Keratinocyte (primary cell): ENCODE measurements around the gene PHLPP1. TPM values are rescaled to one million over a fixed set of nuclear protein-coding genes. Genes with fewer than 3 reads are reported as not detected.

Source experiments
- DNase-seq: peaks from one replicate; pipeline ENCODE4 v3.0.0-alpha.2; 2011; ENCODE audit warnings: low read depth, missing footprints, low spot score
- FAIRE-seq: peaks from 2 replicates; lab custom pipeline; 2011; peaks lifted over from hg19 to GRCh38; lab: Jason Lieb, UNC
- H2AFZ ChIP-seq: 2 replicates; pipeline ENCODE4 v1.6.0; 2012; ENCODE audit warnings: low read length, control low read depth, inconsistent platforms; ENCODE audit not compliant: control insufficient read depth
- H3K27ac ChIP-seq: 2 replicates; pipeline ENCODE4 v1.5.1; 2011; ENCODE audit warnings: low read length; ENCODE audit not compliant: control insufficient read depth, insufficient read depth
- H3K27me3 ChIP-seq: 3 replicates; pipeline ENCODE4 v1.6.0; 2011; ENCODE audit warnings: low read length; ENCODE audit not compliant: control insufficient read depth, insufficient read depth; ENCODE audit errors: extremely low read depth
- H3K36me3 ChIP-seq, 2 experiments: 2 replicates in 1 of 2; 3 replicates in 1 of 2; pipeline ENCODE4 v1.5.1; 2011; ENCODE audit warnings: low read length in 2 of 2, mild to moderate bottlenecking in 1 of 2; ENCODE audit not compliant: control insufficient read depth in 2 of 2, insufficient read depth in 2 of 2; ENCODE audit errors: extremely low read depth in 1 of 2
- H3K4me1 ChIP-seq: 3 replicates; pipeline ENCODE4 v1.5.1; 2011; ENCODE audit warnings: low read length; ENCODE audit not compliant: control insufficient read depth, insufficient read depth; ENCODE audit errors: extremely low read depth
- H3K4me2 ChIP-seq: 3 replicates; pipeline ENCODE4 v1.6.0; 2011; ENCODE audit warnings: low read depth, low read length; ENCODE audit not compliant: control insufficient read depth, insufficient read depth; ENCODE audit errors: extremely low read depth
- H3K4me3 ChIP-seq, 3 experiments: fragments of 200-600 bp in 1 of 3; sonication (generic) in 1 of 3; 2 replicates in 2 of 3; 3 replicates in 1 of 3; pipeline ENCODE4 v1.5.1; 2011 to 2016; ENCODE audit warnings: low read length in 3 of 3, mild to moderate bottlenecking in 3 of 3, control low read depth in 2 of 3, inconsistent platforms in 1 of 3, low read depth in 1 of 3, mixed read lengths in 1 of 3, mixed run types in 1 of 3, moderate library complexity in 1 of 3; ENCODE audit not compliant: control insufficient read depth in 2 of 3, insufficient read depth in 2 of 3; ENCODE audit errors: extremely low read depth in 1 of 3
- H3K79me2 ChIP-seq: 2 replicates; pipeline ENCODE4 v1.6.0; 2012; ENCODE audit warnings: low read length; ENCODE audit not compliant: control insufficient read depth, insufficient read depth
- H3K9ac ChIP-seq: 3 replicates; pipeline ENCODE4 v1.6.0; 2011; ENCODE audit warnings: low read length; ENCODE audit not compliant: control insufficient read depth, insufficient read depth; ENCODE audit errors: extremely low read depth
- H3K9me1 ChIP-seq: 3 replicates; pipeline ENCODE4 v1.6.0; 2011; ENCODE audit warnings: low read length; ENCODE audit not compliant: control insufficient read depth, insufficient read depth; ENCODE audit errors: extremely low read depth
- H3K9me3 ChIP-seq: 2 replicates; pipeline ENCODE4 v1.5.1; 2012; ENCODE audit warnings: low read depth, low read length; ENCODE audit not compliant: control insufficient read depth
- H4K20me1 ChIP-seq: 3 replicates; pipeline ENCODE4 v1.6.0; 2011; ENCODE audit warnings: low read length; ENCODE audit not compliant: control insufficient read depth, insufficient read depth; ENCODE audit errors: extremely low read depth
- EZH2 ChIP-seq: IDR thresholded peaks from one replicate; pipeline ENCODE4 v1.6.1; 2012; ENCODE audit warnings: inconsistent platforms, mild to moderate bottlenecking, low read length, moderate library complexity
- dilution Hi-C: fragments of 300-500 bp; cut with MboI; formaldehyde crosslinking; loops from one replicate; pipeline ENCODE4 v1.7.0; 2020; ENCODE audit warnings: low sequenced_read_pairs; ENCODE audit not compliant: extremely low pct_ligation_motif_present
- polyA plus RNA-seq, 5 experiments: library from polyadenylated mRNA; depleted of rRNA in 3 of 5; stranded (reverse) in 3 of 5; stranded (forward) in 1 of 5; unstranded in 1 of 5; fragments of >200 nt; gene quantifications; 1 replicate in 1 of 5; 2 replicates in 3 of 5; 3 replicates in 1 of 5; pipeline versions ENCODE4 v1.2.1 to v1.2.3, GENCODE V29; 2011 to 2012; ENCODE audit warnings: missing spikeins in 2 of 5, low read depth in 1 of 5, low replicate concordance in 1 of 5
- TF ChIP-seq, protein P1 (sequence below), 3 experiments: IDR thresholded peaks in 1 of 3; conservative IDR thresholded peaks in 1 of 3; optimal IDR thresholded peaks in 1 of 3; 2 replicates in 2 of 3; 3 replicates in 1 of 3; pipeline versions ENCODE3 to v1.5.1; 2011; ENCODE audit warnings: low read length in 3 of 3, mild to moderate bottlenecking in 3 of 3, moderate library complexity in 2 of 3, control low read depth in 1 of 3, inconsistent platforms in 1 of 3; ENCODE audit not compliant: insufficient read depth in 2 of 3; ENCODE audit errors: extremely low read depth in 1 of 3

The PHLPP1 gene
- polyA plus RNA-seq, 1 donor (not counting 4 experiments of a cell fraction or from before 2014, with no cell fraction given): 8.4 TPM

DNA sequence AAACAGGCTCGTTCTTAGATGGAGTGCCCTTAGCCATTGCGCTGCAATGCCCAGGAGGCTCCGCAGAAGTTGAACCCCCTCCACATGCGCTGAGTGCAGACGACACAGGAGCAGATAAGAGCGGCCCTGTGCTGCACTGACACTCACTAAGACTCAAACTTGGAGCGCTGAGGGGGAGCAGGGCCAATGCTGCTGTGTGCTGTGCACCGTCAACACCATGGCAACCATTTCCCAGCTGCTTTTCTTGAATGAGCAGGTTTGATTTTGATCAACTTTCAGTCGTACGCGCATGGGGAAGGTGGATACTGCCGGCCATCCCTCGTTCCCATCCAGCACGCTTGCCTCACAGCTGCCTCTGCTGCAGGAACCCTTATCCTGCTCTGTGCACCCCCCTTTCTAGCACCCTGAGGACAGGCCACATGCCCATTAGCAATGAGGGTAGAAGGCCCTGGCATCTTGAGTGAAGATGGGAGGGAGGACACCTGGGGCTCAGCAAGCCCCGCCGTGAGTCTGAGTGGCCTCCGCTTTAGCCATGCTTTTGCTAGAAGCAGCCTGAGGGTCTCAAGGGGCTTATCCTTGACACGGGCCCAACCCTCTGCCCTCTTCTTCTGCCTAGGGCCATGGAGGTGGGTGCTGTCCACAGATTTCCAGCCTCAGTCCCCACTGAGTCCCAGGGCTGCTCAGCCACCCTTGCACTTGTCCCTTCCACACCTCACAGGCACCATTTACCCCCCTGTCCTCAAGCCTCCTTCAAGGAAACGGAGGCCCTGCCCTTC lies 271.9 kb downstream of the PHLPP1 start:
- dilution Hi-C loops: no loop called here
- H3K27me3 ChIP-seq: no peaks in the 10 kb centered on the region
- H3K79me2 ChIP-seq: no peaks in the 10 kb centered on the region
- no peak for FAIRE-seq
- no peak overlapping the region for H3K9ac ChIP-seq
- H3K4me3 ChIP-seq: no peak overlapping the region
- no peaks in the 10 kb centered on the region for H3K9me1 ChIP-seq
- no peak overlapping the region for H3K27ac ChIP-seq
- H3K4me2 ChIP-seq: no peak overlapping the region
- no peaks in the 10 kb centered on the region for H3K9me3 ChIP-seq
- no peaks in the 10 kb centered on the region for H3K36me3 ChIP-seq
- H2AFZ ChIP-seq: no peak overlapping the region
- DNase-seq: no peak
- no peaks in the 10 kb centered on the region for H3K4me1 ChIP-seq
- TF ChIP-seq, protein P1, sequence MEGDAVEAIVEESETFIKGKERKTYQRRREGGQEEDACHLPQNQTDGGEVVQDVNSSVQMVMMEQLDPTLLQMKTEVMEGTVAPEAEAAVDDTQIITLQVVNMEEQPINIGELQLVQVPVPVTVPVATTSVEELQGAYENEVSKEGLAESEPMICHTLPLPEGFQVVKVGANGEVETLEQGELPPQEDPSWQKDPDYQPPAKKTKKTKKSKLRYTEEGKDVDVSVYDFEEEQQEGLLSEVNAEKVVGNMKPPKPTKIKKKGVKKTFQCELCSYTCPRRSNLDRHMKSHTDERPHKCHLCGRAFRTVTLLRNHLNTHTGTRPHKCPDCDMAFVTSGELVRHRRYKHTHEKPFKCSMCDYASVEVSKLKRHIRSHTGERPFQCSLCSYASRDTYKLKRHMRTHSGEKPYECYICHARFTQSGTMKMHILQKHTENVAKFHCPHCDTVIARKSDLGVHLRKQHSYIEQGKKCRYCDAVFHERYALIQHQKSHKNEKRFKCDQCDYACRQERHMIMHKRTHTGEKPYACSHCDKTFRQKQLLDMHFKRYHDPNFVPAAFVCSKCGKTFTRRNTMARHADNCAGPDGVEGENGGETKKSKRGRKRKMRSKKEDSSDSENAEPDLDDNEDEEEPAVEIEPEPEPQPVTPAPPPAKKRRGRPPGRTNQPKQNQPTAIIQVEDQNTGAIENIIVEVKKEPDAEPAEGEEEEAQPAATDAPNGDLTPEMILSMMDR (optimal IDR thresholded peaks at IDR 0.05 in 1 of 3, IDR thresholded peaks at IDR 0.05 in 1 of 3, conservative IDR thresholded peaks at IDR 0.05 in 1 of 3; ENCODE audit: extremely low read depth in 1 of 3, insufficient read depth in 2 of 3, low read length in 3 of 3): no peak
- TF ChIP-seq EZH2: no peak
- H4K20me1 ChIP-seq: no peaks in the 10 kb centered on the region

GRCh38 chr18:62987859-62988258 lies 272.5 kb downstream of the PHLPP1 start:
- H3K9ac ChIP-seq: no peak overlapping the region
- no peaks in the 10 kb centered on the region for H3K79me2 ChIP-seq
- no peaks in the 10 kb centered on the region for H4K20me1 ChIP-seq
- dilution Hi-C loops: no loop called here
- no peaks in the 10 kb centered on the region for H3K36me3 ChIP-seq
- H3K4me1 ChIP-seq: no peaks in the 10 kb centered on the region
- no peaks in the 10 kb centered on the region for H3K9me3 ChIP-seq
- no peak overlapping the region for H3K4me3 ChIP-seq
- no peak overlapping the region for H3K4me2 ChIP-seq
- H2AFZ ChIP-seq: no peak overlapping the region
- peaks cover under 1% of the 10 kb centered on the region for H3K27me3 ChIP-seq
- DNase-seq (no peak), FAIRE-seq (no peak)
- TF ChIP-seq, protein P1 (optimal IDR thresholded peaks at IDR 0.05 in 1 of 3, IDR thresholded peaks at IDR 0.05 in 1 of 3, conservative IDR thresholded peaks at IDR 0.05 in 1 of 3; ENCODE audit: extremely low read depth in 1 of 3, insufficient read depth in 2 of 3, low read length in 3 of 3): no peak
- no peak for TF ChIP-seq EZH2
- H3K9me1 ChIP-seq: no peaks in the 10 kb centered on the region
- no peak overlapping the region for H3K27ac ChIP-seq
